PC-3 (cell line): ENCODE results near the gene TSPAN33. TPM values are rescaled to one million over a fixed set of nuclear protein-coding genes. Genes with fewer than 3 reads are reported as not detected.

Experiments used
- ATAC-seq: fragments of 200-7000 bp; cut with Tn5 transposase; 2 replicates; pipeline ENCODE4 v1.9.1; 2020; ENCODE audit warnings: mild to moderate bottlenecking, moderate library complexity
- BruUV-seq: library from RNA; stranded (reverse); fragments of 400-500 nt; replicated peaks from 2 replicates; lab custom pipeline; 2021; lab: Mats Ljungman, UMichigan
- CTCF ChIA-PET: fragments of 300-600 bp; sonication (Branson Sonifier 250); formaldehyde crosslinking; loops from one replicate; lab custom pipeline; 2022; ENCODE audit warnings: antibody characterized with exemption; lab: Charles Lee
- POLR2A ChIA-PET: fragments of 300-600 bp; sonication (Branson Sonifier 250); formaldehyde crosslinking; loops from one replicate; lab custom pipeline; 2022; ENCODE audit warnings: antibody characterized with exemption; ENCODE audit not compliant: unreplicated experiment; lab: Charles Lee
- DNase-seq: peaks from one replicate; pipeline ENCODE4 v3.0.0-alpha.2; 2015
- H2AFZ ChIP-seq: fragments of 300-600 bp; sonication (generic); 2 replicates; pipeline ENCODE4 v1.6.0; 2016; ENCODE audit warnings: antibody characterized with exemption, low read length
- H3F3A ChIP-seq: fragments of 300-600 bp; sonication (generic); one replicate; pipeline ENCODE4 v1.6.0; 2017; ENCODE audit warnings: antibody characterized with exemption, low read length, control low read depth, mild to moderate bottlenecking; ENCODE audit not compliant: unreplicated experiment
- H3K27ac ChIP-seq: fragments of 300-600 bp; sonication (generic); 2 replicates; pipeline ENCODE4 v1.5.1; 2016; ENCODE audit warnings: mild to moderate bottlenecking, low read length
- H3K27me3 ChIP-seq: fragments of 300-600 bp; sonication (generic); 2 replicates; pipeline ENCODE4 v1.6.1; 2016; ENCODE audit warnings: low read length, mixed read lengths
- H3K36me3 ChIP-seq: fragments of 300-600 bp; sonication (generic); 2 replicates; pipeline ENCODE4 v1.6.1; 2016; ENCODE audit warnings: low read depth, mixed run types, low read length, mixed read lengths
- H3K4me1 ChIP-seq: fragments of 300-600 bp; sonication (generic); 2 replicates; pipeline ENCODE4 v1.5.1; 2016; ENCODE audit warnings: low read length; ENCODE audit not compliant: insufficient read depth
- H3K4me2 ChIP-seq: fragments of 300-600 bp; sonication (generic); 2 replicates; pipeline ENCODE4 v1.6.0; 2016; ENCODE audit warnings: low read length
- H3K4me3 ChIP-seq: fragments of 300-600 bp; sonication (generic); 2 replicates; pipeline ENCODE4 v1.5.1; 2016; ENCODE audit warnings: mild to moderate bottlenecking, low read length, mixed read lengths
- H3K79me2 ChIP-seq: fragments of 300-600 bp; sonication (generic); 2 replicates; pipeline ENCODE4 v1.6.1; 2017; ENCODE audit warnings: low read length, mixed read lengths
- H3K9ac ChIP-seq: fragments of 300-600 bp; sonication (generic); 2 replicates; pipeline ENCODE4 v1.6.0; 2016; ENCODE audit warnings: mild to moderate bottlenecking, low read length
- H3K9me2 ChIP-seq: fragments of 300-600 bp; sonication (generic); replicated peaks from 2 replicates; pipeline ENCODE4 v1.6.1; 2016; ENCODE audit warnings: mixed run types, low read length, mixed read lengths
- H3K9me3 ChIP-seq: fragments of 300-600 bp; sonication (generic); 2 replicates; pipeline ENCODE4 v1.6.1; 2016; ENCODE audit warnings: low read length, mixed read lengths
- H4K20me1 ChIP-seq: fragments of 300-600 bp; sonication (generic); 2 replicates; pipeline ENCODE4 v1.6.1; 2016; ENCODE audit warnings: low read length, mixed read lengths
- CTCF ChIP-seq: fragments of 300-600 bp; sonication (generic); conservative IDR thresholded peaks from 2 replicates; pipeline ENCODE4 v1.5.1; 2017; ENCODE audit warnings: antibody characterized with exemption, low read depth, mild to moderate bottlenecking, low read length
- EZH2 ChIP-seq: fragments of 300-600 bp; sonication (generic); IDR thresholded peaks from one replicate; pipeline ENCODE4 v1.6.1; 2017; ENCODE audit warnings: antibody characterized with exemption, mild to moderate bottlenecking, low read length; ENCODE audit not compliant: unreplicated experiment
- EZH2phosphoT487 ChIP-seq: fragments of 300-600 bp; sonication (generic); IDR thresholded peaks from 2 replicates; pipeline ENCODE4 v1.6.1; 2018; ENCODE audit warnings: mild to moderate bottlenecking, antibody characterized with exemption, low read length, borderline replicate concordance
- intact Hi-C: fragments of 100-400 bp; cut with micrococcal nuclease; formaldehyde crosslinking; loops from 2 replicates; pipeline ENCODE4 v1.9.0; 2023
- total RNA-seq: library from RNA; depleted of rRNA; stranded (reverse); fragments of >200 nt; gene quantifications from 2 replicates; pipeline ENCODE4 v1.2.3, GENCODE V29; 2014

Gene TSPAN33
- total RNA-seq, 1 experiment from 2014 or later, result 23.7 TPM

- TF ChIP-seq EZH2 (no peak), EZH2phosphoT487 (no peak), CTCF (no peak)
- Histone ChIP-seq H3K4me3 (no peak overlapping the region), H3F3A (no peaks in the 10 kb centered on the region), H3K9me2 (no peaks in the 10 kb centered on the region), H3K27me3 (no peaks in the 10 kb centered on the region), H3K36me3 (no peaks in the 10 kb centered on the region), H3K79me2 (no peaks in the 10 kb centered on the region), H3K4me2 (no peak overlapping the region), H3K4me1 (no peaks in the 10 kb centered on the region), H3K9ac (no peak overlapping the region), H3K27ac (no peak overlapping the region), H4K20me1 (no peaks in the 10 kb centered on the region), H2AFZ (no peak overlapping the region), H3K9me3 (no peaks in the 10 kb centered on the region)
- ATAC-seq (no peak), DNase-seq (no peak)
- intact Hi-C loops, result no loop called here
- BruUV-seq, result no TSS peak
- ChIA-PET CTCF (no interaction called here), POLR2A (no interaction called here)
These were observed 22.3 kb upstream of the TSPAN33 start for GRCh38 chr7:129122078-129122750.

- no peak for DNase-seq
- TF ChIP-seq EZH2phosphoT487 (no peak), EZH2 (no peak), CTCF (no peak)
These were observed 21.6 kb upstream of the TSPAN33 start for GRCh38 chr7:129122751-129123509.

GRCh38 chr7:129123510-129123857 lies 21.0 kb upstream of the TSPAN33 start:
- BruUV-seq, result no TSS peak
- no peaks in the 10 kb centered on the region for H3K9me3 ChIP-seq
- no peaks in the 10 kb centered on the region for H3K9me2 ChIP-seq
- no peak for ATAC-seq
- intact Hi-C loops, result no loop called here
- ChIA-PET POLR2A (no interaction called here), CTCF (no interaction called here)
- DNase-seq, result no peak
- H3K4me3 ChIP-seq, result no peak overlapping the region
- H3K79me2 ChIP-seq, result no peaks in the 10 kb centered on the region
- H3F3A ChIP-seq, result no peaks in the 10 kb centered on the region
- H4K20me1 ChIP-seq, result no peaks in the 10 kb centered on the region
- TF ChIP-seq CTCF (no peak), EZH2phosphoT487 (no peak), EZH2 (no peak)
- no peak overlapping the region for H3K9ac ChIP-seq
- H3K27me3 ChIP-seq, result no peaks in the 10 kb centered on the region
- H2AFZ ChIP-seq, result no peak overlapping the region
- no peak overlapping the region for H3K4me2 ChIP-seq
- no peak overlapping the region for H3K27ac ChIP-seq
- H3K4me1 ChIP-seq, result no peaks in the 10 kb centered on the region
- H3K36me3 ChIP-seq, result no peaks in the 10 kb centered on the region

More at GRCh38 chr7:129122751-129123509, 21.6 kb upstream of the TSPAN33 start:
- no peaks in the 10 kb centered on the region for H3K27me3 ChIP-seq
- no peak overlapping the region for H3K4me2 ChIP-seq
- no peaks in the 10 kb centered on the region for H3K9me3 ChIP-seq
- H3F3A ChIP-seq, result no peaks in the 10 kb centered on the region
- intact Hi-C loops, result no loop called here
- H4K20me1 ChIP-seq, result no peaks in the 10 kb centered on the region
- H3K9ac ChIP-seq, result no peak overlapping the region
- H3K79me2 ChIP-seq, result no peaks in the 10 kb centered on the region
- no peak for ATAC-seq
- H3K4me3 ChIP-seq, result no peak overlapping the region
- ChIA-PET POLR2A (no interaction called here), CTCF (no interaction called here)
- no peaks in the 10 kb centered on the region for H3K4me1 ChIP-seq
- H3K36me3 ChIP-seq, result no peaks in the 10 kb centered on the region
- H2AFZ ChIP-seq, result no peak overlapping the region
- BruUV-seq, result no TSS peak
- H3K27ac ChIP-seq, result no peak overlapping the region
- H3K9me2 ChIP-seq, result no peaks in the 10 kb centered on the region
